ENCODE data around the gene AP3M1. TPM values are rescaled to one million over a fixed set of nuclear protein-coding genes. Genes with fewer than 3 reads are reported as not detected.

Gene AP3M1
- total RNA-seq, 1 donor = 55.8 TPM

- no peak for DNase-seq (ENCODE audit: low read depth)
- no peak for TF ChIP-seq CTCF (IDR thresholded peaks at IDR 0.05; ENCODE audit: insufficient read depth, low read length)
- H3K4me3 ChIP-seq (ENCODE audit: low read depth, low read length) = no peak overlapping the region
These were observed 12.9 kb upstream of the AP3M1 start for GRCh38 chr10:74163319-74164068.

GRCh38 chr10:74160013-74160412 is 9.4 kb upstream of the AP3M1 start:
- DNase-seq (ENCODE audit: low read depth) = no peak
- TF ChIP-seq CTCF (IDR thresholded peaks at IDR 0.05; ENCODE audit: insufficient read depth, low read length) = no peak
- no peak overlapping the region for H3K4me3 ChIP-seq (ENCODE audit: low read depth, low read length)

GRCh38 chr10:74156919-74157289 is 6.3 kb upstream of the AP3M1 start:
- TF ChIP-seq CTCF (IDR thresholded peaks at IDR 0.05; ENCODE audit: insufficient read depth, low read length) = no peak
- no peak overlapping the region for H3K4me3 ChIP-seq (ENCODE audit: low read depth, low read length)
- DNase-seq (ENCODE audit: low read depth) = peak; percentile 81

GRCh38 chr10:74153676-74154075 is 3.0 kb upstream of the AP3M1 start:
- TF ChIP-seq CTCF (IDR thresholded peaks at IDR 0.05; ENCODE audit: insufficient read depth, low read length) = no peak
- DNase-seq (ENCODE audit: low read depth) = no peak
- no peak overlapping the region for H3K4me3 ChIP-seq (ENCODE audit: low read depth, low read length)

- TF ChIP-seq CTCF (IDR thresholded peaks at IDR 0.05; ENCODE audit: insufficient read depth, low read length) = peak; percentile 49
- peak; percentile 69 for DNase-seq (ENCODE audit: low read depth)
- no peak overlapping the region for H3K4me3 ChIP-seq (ENCODE audit: low read depth, low read length)
These were observed 2.5 kb upstream of the AP3M1 start for GRCh38 chr10:74153123-74153522.

- peak overlapping the region; percentile 99 for H3K4me3 ChIP-seq (ENCODE audit: low read depth, low read length)
- no peak for TF ChIP-seq CTCF (IDR thresholded peaks at IDR 0.05; ENCODE audit: insufficient read depth, low read length)
- DNase-seq (ENCODE audit: low read depth) = no peak
These were observed 1.5 kb upstream of the AP3M1 start for GRCh38 chr10:74151879-74152722.
